Measurements from ENCODE around the gene CIC.

The CIC gene

GRCh38 chr19:42249149-42249750 is 19.8 kb upstream of the CIC start:
- TF ChIP-seq CTCF (IDR thresholded peaks at IDR 0.05; ENCODE audit: borderline replicate concordance, insufficient read depth, low read depth, low read length) = no peak
- no peak overlapping the region for H3K4me3 ChIP-seq (ENCODE audit: low read depth, low read length)

- no peak overlapping the region for H3K4me3 ChIP-seq (ENCODE audit: low read depth, low read length)
- TF ChIP-seq CTCF (IDR thresholded peaks at IDR 0.05; ENCODE audit: borderline replicate concordance, insufficient read depth, low read depth, low read length) = no peak
Measured at GRCh38 chr19:42249769-42250168, 19.3 kb upstream of the CIC start.

GRCh38 chr19:42250183-42250665 is 18.8 kb upstream of the CIC start:
- H3K4me3 ChIP-seq (ENCODE audit: low read depth, low read length) = no peak overlapping the region
- no peak for TF ChIP-seq CTCF (IDR thresholded peaks at IDR 0.05; ENCODE audit: borderline replicate concordance, insufficient read depth, low read depth, low read length)

GRCh38 chr19:42250666-42251531 is 18.2 kb upstream of the CIC start:
- TF ChIP-seq CTCF (IDR thresholded peaks at IDR 0.05; ENCODE audit: borderline replicate concordance, insufficient read depth, low read depth, low read length) = no peak
- H3K4me3 ChIP-seq (ENCODE audit: low read depth, low read length) = no peak overlapping the region

GRCh38 chr19:42251572-42252358 is 17.3 kb upstream of the CIC start:
- TF ChIP-seq CTCF (IDR thresholded peaks at IDR 0.05; ENCODE audit: borderline replicate concordance, insufficient read depth, low read depth, low read length) = no peak
- no peak overlapping the region for H3K4me3 ChIP-seq (ENCODE audit: low read depth, low read length)

GRCh38 chr19:42252365-42253244 is 16.4 kb upstream of the CIC start:
- no peak for TF ChIP-seq CTCF (IDR thresholded peaks at IDR 0.05; ENCODE audit: borderline replicate concordance, insufficient read depth, low read depth, low read length)
- H3K4me3 ChIP-seq (ENCODE audit: low read depth, low read length) = peak overlapping the region; percentile 95

Measured in GM12875 (cell line).